Measurements from ENCODE around the gene BRSK1.

BRSK1 gene

GRCh38 chr19:55242517-55242916 is 41.3 kb upstream of the BRSK1 start:
- no peak for DNase-seq (ENCODE audit: low read depth)
- H3K4me3 ChIP-seq (ENCODE audit: low read length): no peak overlapping the region
- TF ChIP-seq CTCF (conservative IDR thresholded peaks at IDR 0.05; ENCODE audit: low read depth, low read length): no peak

GRCh38 chr19:55244004-55244680 is 39.7 kb upstream of the BRSK1 start:
- no peak for TF ChIP-seq CTCF (conservative IDR thresholded peaks at IDR 0.05; ENCODE audit: low read depth, low read length)
- H3K4me3 ChIP-seq (ENCODE audit: low read length): no peak overlapping the region
- DNase-seq (ENCODE audit: low read depth): no peak

- DNase-seq (ENCODE audit: low read depth): no peak
- H3K4me3 ChIP-seq (ENCODE audit: low read length): no peak overlapping the region
- TF ChIP-seq CTCF (conservative IDR thresholded peaks at IDR 0.05; ENCODE audit: low read depth, low read length): no peak
Measured at GRCh38 chr19:55245236-55245904, 38.4 kb upstream of the BRSK1 start.

- DNase-seq (ENCODE audit: low read depth): no peak
- H3K4me3 ChIP-seq (ENCODE audit: low read length): no peak overlapping the region
- TF ChIP-seq CTCF (conservative IDR thresholded peaks at IDR 0.05; ENCODE audit: low read depth, low read length): no peak
Measured at GRCh38 chr19:55246462-55247451, 37.0 kb upstream of the BRSK1 start.

- H3K4me3 ChIP-seq (ENCODE audit: low read length): no peak overlapping the region
- TF ChIP-seq CTCF (conservative IDR thresholded peaks at IDR 0.05; ENCODE audit: low read depth, low read length): no peak
- DNase-seq (ENCODE audit: low read depth): no peak
Measured at GRCh38 chr19:55247621-55248099, 36.1 kb upstream of the BRSK1 start.

- H3K4me3 ChIP-seq (ENCODE audit: low read length): no peak overlapping the region
- no peak for TF ChIP-seq CTCF (conservative IDR thresholded peaks at IDR 0.05; ENCODE audit: low read depth, low read length)
- no peak for DNase-seq (ENCODE audit: low read depth)
Measured at GRCh38 chr19:55248166-55248675, 35.6 kb upstream of the BRSK1 start.
